ENCODE measurements around the gene MEAF6. TPM values are rescaled to one million over a fixed set of nuclear protein-coding genes. Genes with fewer than 3 reads are reported as not detected.
"Not testable (repeated sequence)": the region's sequence is repeated elsewhere in the genome, so short reads cannot be mapped to it uniquely, and the experiment has no call there.

Gene MEAF6
- total RNA-seq, 2 donors from 2014 or later, result 50.4 to 51.7 TPM

GRCh38 chr1:37540036-37540785 is 25.6 kb upstream of the MEAF6 start:
- Mint-ChIP-seq H3K36me3 (ENCODE audit: low read depth) (peaks cover 67% of the 10 kb centered on the region), H3K27ac (no peak overlapping the region), H3K4me3 (no peak overlapping the region), H3K9me3 (no peaks in the 10 kb centered on the region), H3K27me3 (ENCODE audit: insufficient read depth) (no peaks in the 10 kb centered on the region), H3K4me1 (no peaks in the 10 kb centered on the region)
- peaks cover 78% of the 10 kb centered on the region for H3K36me3 ChIP-seq (ENCODE audit: control insufficient read depth, insufficient read depth, low read length)
- no peak for DNase-seq
- no peak overlapping the region for H3K9ac ChIP-seq (ENCODE audit: extremely low read depth, low read length, poor library complexity, severe bottlenecking)
- no peaks in the 10 kb centered on the region for H3K9me3 ChIP-seq (ENCODE audit: control insufficient read depth, low read length)
- TF ChIP-seq, protein P1, sequence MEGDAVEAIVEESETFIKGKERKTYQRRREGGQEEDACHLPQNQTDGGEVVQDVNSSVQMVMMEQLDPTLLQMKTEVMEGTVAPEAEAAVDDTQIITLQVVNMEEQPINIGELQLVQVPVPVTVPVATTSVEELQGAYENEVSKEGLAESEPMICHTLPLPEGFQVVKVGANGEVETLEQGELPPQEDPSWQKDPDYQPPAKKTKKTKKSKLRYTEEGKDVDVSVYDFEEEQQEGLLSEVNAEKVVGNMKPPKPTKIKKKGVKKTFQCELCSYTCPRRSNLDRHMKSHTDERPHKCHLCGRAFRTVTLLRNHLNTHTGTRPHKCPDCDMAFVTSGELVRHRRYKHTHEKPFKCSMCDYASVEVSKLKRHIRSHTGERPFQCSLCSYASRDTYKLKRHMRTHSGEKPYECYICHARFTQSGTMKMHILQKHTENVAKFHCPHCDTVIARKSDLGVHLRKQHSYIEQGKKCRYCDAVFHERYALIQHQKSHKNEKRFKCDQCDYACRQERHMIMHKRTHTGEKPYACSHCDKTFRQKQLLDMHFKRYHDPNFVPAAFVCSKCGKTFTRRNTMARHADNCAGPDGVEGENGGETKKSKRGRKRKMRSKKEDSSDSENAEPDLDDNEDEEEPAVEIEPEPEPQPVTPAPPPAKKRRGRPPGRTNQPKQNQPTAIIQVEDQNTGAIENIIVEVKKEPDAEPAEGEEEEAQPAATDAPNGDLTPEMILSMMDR (conservative IDR thresholded peaks at IDR 0.05), result no peak
- H3K27ac ChIP-seq (ENCODE audit: low read depth, low read length), result no peak overlapping the region
- no peak overlapping the region for H3K4me3 ChIP-seq (ENCODE audit: low read length)
- no peaks in the 10 kb centered on the region for H3K4me1 ChIP-seq (ENCODE audit: control insufficient read depth, insufficient read depth, low read length)
- no peaks in the 10 kb centered on the region for H3K27me3 ChIP-seq (ENCODE audit: control insufficient read depth, insufficient read depth, low read length, poor library complexity, severe bottlenecking)
- WGBS, 2 experiments (ENCODE audit: insufficient coverage in 1 of 2, insufficient read length in 1 of 2), result 95% methylated on average over 30 of the region's 30 CpGs

- WGBS, 2 experiments (ENCODE audit: insufficient coverage in 1 of 2, insufficient read length in 1 of 2), result 96 to 97% methylated on average over 10 of the region's 10 CpGs
- not testable (repeated sequence) for H3K27ac Mint-ChIP-seq; H3K27ac ChIP-seq (ENCODE audit: low read depth, low read length); H3K4me3 Mint-ChIP-seq; DNase-seq; H3K4me1 ChIP-seq (ENCODE audit: control insufficient read depth, insufficient read depth, low read length); H3K9me3 Mint-ChIP-seq; H3K4me1 Mint-ChIP-seq; H3K9me3 ChIP-seq (ENCODE audit: control insufficient read depth, low read length); H3K4me3 ChIP-seq (ENCODE audit: low read length); H3K9ac ChIP-seq (ENCODE audit: extremely low read depth, low read length, poor library complexity, severe bottlenecking); H3K27me3 ChIP-seq (ENCODE audit: control insufficient read depth, insufficient read depth, low read length, poor library complexity, severe bottlenecking); H3K27me3 Mint-ChIP-seq (ENCODE audit: insufficient read depth)
- H3K36me3 Mint-ChIP-seq (ENCODE audit: low read depth), result peaks cover 67% of the 10 kb centered on the region
- H3K36me3 ChIP-seq (ENCODE audit: control insufficient read depth, insufficient read depth, low read length), result peaks cover 77% of the 10 kb centered on the region
Observed at GRCh38 chr1:37539154-37539553, 24.6 kb upstream of the MEAF6 start.

GRCh38 chr1:37537378-37537777 is 22.8 kb upstream of the MEAF6 start:
- Mint-ChIP-seq H3K4me1 (no peaks in the 10 kb centered on the region), H3K9me3 (no peaks in the 10 kb centered on the region), H3K27me3 (ENCODE audit: insufficient read depth) (no peaks in the 10 kb centered on the region), H3K4me3 (no peak overlapping the region), H3K27ac (no peak overlapping the region), H3K36me3 (ENCODE audit: low read depth) (peaks cover 70% of the 10 kb centered on the region)
- TF ChIP-seq, protein P1 (conservative IDR thresholded peaks at IDR 0.05), result no peak
- WGBS, 2 experiments (ENCODE audit: insufficient coverage in 1 of 2, insufficient read length in 1 of 2), result 93 to 100% methylated on average over 1 to 2 of the region's 2 CpGs
- Histone ChIP-seq H3K27ac (ENCODE audit: low read depth, low read length) (no peak overlapping the region), H3K27me3 (ENCODE audit: control insufficient read depth, insufficient read depth, low read length, poor library complexity, severe bottlenecking) (no peaks in the 10 kb centered on the region), H3K4me3 (ENCODE audit: low read length) (no peak overlapping the region), H3K9ac (ENCODE audit: extremely low read depth, low read length, poor library complexity, severe bottlenecking) (no peak overlapping the region), H3K9me3 (ENCODE audit: control insufficient read depth, low read length) (no peaks in the 10 kb centered on the region), H3K4me1 (ENCODE audit: control insufficient read depth, insufficient read depth, low read length) (no peaks in the 10 kb centered on the region), H3K36me3 (ENCODE audit: control insufficient read depth, insufficient read depth, low read length) (peaks cover 71% of the 10 kb centered on the region)
- no peak for DNase-seq

Data from endodermal cell (in vitro differentiated cells).